Stimulated activated CD8-positive, alpha-beta memory T cell treated with anti-CD3 and anti-CD28 coated beads, Interleukin-7, amount 100 ng/mL, for 1 hour (primary cell): ENCODE data around the gene ITGB7.
A peak's percentile ranks its signal among the peaks of the same experiment; 100 is the strongest.

Source experiments
- DNase-seq, 2 donors: peaks; one replicate each; pipeline ENCODE4 v3.0.0-alpha.2; 2020; ENCODE audit warnings: low read depth in 2 of 2

ITGB7 gene, protein sequence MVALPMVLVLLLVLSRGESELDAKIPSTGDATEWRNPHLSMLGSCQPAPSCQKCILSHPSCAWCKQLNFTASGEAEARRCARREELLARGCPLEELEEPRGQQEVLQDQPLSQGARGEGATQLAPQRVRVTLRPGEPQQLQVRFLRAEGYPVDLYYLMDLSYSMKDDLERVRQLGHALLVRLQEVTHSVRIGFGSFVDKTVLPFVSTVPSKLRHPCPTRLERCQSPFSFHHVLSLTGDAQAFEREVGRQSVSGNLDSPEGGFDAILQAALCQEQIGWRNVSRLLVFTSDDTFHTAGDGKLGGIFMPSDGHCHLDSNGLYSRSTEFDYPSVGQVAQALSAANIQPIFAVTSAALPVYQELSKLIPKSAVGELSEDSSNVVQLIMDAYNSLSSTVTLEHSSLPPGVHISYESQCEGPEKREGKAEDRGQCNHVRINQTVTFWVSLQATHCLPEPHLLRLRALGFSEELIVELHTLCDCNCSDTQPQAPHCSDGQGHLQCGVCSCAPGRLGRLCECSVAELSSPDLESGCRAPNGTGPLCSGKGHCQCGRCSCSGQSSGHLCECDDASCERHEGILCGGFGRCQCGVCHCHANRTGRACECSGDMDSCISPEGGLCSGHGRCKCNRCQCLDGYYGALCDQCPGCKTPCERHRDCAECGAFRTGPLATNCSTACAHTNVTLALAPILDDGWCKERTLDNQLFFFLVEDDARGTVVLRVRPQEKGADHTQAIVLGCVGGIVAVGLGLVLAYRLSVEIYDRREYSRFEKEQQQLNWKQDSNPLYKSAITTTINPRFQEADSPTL

DNA sequence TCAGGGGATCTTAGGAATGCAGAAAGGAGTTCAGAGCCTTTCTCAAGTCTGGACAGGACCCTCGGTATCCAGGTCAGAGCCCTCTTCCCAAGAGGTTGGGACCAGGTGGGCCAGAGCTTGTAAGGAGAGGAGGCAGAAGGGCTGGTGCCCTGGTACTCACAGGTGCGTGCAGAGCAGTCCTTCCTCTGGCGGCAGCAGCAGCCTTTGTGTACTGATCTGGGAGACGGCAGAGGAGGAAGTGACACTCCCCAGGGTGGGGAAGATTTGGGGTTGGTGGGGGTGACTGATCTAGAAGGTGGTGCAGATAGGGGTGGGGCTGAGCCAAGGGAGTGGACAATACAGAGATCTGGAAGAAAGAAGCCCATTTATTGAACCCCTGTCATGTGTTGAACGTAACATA is at the start of gene ITGB7:
TSS of gene ITGB7 (minus strand) at position 210 of the 400 bp plus-strand sequence. CDS start 6,808 bp downstream, outside the sequence.
- peak; percentile 29 to 43 for DNase-seq

DNA sequence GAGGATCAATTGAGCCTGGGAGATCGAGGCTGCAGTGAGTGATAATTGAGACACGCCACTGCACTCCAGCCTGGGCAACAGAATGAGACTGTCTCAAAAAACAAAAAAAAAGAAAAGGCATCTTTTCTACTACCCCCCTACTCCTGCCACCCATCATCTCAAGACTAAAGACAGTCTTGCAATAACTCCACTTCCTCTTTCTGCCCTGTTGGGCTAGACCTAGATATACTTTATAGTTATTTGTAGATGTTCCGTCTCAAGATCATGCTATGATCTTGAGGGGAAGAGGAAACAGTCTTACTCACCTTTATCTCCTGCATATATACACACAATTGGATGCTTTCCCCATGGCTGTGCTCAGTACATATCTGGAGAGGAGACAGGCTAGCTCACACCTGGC is 48.9 kb upstream of the ITGB7 start:
- DNase-seq, result no peak

DNA sequence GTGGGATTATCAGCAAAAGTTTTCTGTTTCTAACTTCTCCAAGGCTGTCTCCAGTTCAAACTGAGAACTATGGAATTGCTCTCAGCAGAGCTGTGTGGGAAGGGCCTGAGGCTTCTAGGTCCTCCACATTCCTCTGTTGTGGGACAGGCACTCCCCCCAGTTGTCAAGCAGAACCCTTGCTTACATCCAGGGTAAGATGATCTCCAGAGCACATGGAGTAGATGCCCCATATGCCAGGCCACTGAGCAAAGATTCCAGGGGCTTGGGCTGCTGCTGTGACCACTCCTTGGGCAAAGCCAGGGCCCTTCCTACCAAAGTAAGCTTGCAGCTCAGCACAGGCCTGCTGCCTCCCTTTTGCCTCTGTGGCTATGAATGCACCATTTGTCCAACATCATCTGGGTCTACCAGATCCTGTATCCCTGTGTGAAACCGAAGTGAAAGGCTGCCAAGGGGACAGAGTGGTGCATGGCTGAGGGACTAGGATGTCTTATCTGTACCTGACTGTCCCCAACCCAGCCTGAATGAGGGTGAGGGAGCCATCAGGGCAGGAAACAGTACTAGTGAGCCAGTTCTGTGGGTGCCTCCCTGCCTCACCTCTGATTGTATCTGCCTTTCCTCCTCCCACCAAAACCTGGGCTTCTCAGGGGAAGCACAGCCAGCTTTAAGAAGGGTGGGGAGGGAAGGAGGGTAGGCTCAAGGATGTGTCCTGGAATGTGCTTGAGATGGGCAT is 47.9 kb upstream of the ITGB7 start:
- DNase-seq, result no peak

DNA sequence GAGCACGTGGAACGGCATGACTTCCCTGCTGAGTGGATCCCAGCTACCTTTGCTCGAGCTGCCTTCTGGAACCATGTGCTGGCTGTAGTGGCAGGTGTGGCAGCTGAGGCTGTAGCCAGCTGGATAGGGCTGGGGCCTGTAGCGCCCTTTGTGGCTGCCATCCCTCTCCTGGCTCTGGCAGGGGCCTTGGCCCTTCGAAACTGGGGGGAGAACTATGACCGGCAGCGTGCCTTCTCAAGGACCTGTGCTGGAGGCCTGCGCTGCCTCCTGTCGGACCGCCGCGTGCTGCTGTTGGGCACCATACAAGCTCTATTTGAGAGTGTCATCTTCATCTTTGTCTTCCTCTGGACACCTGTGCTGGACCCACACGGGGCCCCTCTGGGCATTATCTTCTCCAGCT is 46.2 kb upstream of the ITGB7 start:
- no peak for DNase-seq

DNA sequence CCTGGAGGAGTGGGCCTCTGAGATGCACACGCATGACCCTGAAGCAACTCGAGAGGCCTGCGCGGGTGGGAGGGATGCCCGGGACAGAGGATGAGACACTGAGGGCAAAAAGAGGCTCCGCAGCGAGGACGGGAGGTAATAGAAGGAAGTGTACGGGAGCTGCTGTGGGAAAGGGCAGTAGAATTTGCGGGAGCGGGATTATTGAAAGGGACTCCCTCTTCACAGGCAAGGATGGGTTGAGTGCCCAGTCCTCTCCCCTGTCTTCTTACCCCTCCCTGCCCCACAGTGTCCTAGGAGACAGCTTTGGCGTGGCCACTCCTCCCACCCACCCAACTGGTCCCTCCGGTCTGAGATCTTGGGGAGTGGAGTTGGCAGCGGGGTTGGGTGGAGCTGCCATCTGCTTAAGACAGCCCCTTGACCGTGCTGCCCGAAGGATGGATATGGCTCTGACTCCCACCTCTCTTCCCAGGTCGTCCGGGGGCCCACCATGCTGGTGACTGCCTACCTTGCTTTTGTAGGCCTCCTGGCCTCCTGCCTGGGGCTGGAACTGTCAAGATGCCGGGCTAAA is 45.4 kb upstream of the ITGB7 start:
- no peak for DNase-seq

DNA sequence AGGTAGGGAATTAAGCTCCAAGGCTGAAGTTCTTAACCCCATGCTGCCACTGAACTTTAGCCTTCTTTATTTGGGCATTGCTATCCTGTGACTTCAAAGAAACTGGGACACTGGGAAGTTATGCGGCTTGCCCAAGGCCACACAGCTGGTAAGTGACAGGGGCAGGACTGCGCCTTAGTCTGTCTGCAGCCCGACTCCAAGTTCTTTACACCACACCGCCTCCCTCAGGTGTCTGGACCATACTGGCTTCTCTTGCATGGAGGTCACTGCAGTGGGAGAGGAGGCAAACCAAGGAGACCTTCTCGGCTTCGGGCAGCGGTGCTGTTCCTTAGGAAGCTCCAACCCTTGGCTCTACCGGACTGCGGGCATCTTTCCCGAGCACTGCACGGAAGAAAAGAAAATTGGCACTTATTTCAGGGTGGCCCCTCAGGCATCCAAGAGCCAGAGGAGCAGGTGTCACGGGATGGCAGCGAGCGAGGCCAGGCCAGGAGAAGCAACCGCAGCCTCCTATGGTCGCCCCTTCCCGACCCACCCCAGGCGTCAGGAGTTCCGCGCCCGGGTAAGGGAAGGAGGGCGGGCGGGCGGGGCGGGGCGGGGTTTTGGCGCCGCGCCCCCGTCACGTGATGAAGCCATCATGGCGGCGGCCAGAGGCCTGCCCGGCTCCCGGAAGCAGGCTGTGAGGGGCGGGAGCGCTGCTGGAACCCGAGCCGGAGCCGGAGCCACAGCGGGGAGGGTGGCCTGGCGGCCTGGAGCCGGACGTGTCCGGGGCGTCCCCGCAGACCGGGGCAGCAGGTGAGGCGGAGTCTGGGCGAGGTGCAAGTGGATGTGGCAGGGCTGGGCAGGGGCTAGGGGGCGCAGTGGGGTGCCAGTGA is 44.7 kb upstream of the ITGB7 start:
- peak; percentile 32 to 44 for DNase-seq

DNA sequence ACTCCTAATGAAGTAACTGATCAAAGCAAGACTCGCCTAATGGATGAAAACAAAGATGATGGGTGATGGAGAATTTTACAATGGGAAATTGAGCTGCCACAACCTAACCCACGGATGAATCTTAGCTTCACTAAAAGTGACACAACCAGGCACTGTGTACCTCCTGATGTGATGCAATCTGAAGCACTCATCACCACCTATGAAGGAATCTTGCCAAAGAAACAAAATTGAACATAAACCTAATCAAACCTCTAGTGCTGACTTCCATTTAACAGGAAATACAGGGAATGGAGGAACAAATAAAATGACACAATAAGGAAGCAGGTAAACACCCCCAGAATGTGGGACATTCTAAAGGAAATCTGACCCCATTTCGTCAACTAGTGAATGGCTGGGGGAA is 38.2 kb upstream of the ITGB7 start:
- DNase-seq, result no peak

DNA sequence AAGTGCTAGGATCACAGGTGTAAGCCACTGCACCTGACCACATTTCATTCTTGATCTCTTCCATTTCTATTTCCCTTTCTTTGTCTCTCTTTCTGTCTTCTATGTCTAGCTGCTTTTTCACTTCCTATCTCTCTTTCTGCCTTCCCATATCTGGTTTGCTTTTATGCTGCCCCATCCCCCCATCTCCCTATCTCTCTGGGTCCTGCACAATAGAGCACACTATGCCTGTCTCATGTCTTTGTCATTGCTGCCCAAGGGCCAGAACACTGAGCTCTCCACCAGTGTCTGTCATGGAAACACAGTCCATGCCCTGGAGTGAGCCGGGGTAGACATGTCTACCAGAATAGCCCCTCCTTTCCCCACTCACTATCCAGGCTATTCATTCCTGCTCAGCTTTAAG is 37.3 kb upstream of the ITGB7 start:
- no peak for DNase-seq

DNA sequence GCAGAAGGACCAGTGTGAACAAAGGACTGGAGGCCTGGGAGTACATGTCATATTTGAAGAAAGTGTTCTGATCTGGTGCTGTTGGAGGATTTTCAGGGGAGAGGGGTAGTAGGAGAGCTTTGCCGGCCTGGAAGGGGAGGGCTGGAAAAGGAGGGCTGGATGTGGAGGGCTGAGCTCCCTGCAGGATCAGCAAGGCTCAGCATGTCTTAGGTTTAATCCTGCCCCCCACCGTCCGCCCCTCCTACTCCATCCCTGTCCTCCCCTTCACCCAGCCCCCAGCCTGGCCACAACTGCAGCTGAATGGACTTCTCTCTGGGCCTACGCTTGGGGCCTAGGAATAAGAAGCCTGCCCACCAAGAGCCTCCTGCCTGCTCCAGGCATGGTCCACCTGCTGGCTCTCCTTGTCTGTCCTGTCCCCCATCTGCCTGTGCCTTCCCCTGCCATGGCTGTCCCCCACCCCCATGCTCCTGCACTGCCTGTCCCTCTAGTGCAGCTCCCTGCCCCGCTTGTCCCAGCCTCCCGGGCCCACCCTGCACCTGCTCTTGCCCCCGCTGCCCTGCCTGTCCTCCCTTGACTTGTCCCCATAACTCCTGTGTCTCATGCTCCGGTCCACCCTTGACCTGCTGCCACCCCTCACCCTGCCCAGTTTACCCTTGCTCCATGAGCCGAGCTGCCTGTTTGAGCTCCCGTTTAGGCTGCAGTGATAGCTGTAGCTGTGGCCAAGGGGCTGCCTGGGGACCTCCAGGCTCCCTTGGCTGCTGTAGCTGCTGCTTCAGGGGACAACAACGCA is 34.8 kb upstream of the ITGB7 start:
- DNase-seq, result no peak

DNA sequence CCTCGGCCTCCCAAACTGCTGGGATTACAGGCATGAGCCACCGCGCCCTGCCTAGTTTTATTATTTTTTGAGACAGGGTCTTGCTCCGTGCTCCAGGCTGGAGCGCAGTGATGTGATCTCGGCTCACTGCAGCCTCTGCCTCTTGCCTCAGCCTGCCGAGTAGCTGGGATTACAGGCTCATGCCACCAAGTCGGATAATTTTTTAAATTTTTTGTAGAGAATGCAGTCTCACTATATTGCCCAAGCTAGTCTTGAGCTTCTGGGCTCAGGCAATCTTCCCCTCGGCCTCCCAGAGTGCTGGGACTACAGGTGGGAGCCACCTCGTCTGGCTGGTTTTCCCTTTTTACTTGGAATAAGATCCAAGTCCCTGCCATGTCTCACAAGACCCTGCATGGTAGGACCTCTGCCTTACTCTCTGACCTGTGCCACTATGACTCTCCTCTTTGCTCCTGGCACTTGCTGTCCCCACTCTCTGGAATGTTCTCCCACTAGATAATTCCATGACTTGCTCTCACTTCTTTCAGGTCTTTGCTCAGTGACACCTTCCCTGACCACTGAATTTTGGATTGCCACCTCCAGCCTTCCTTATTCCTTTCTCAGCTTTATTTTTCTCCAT is 32.7 kb upstream of the ITGB7 start:
- no peak for DNase-seq

DNA sequence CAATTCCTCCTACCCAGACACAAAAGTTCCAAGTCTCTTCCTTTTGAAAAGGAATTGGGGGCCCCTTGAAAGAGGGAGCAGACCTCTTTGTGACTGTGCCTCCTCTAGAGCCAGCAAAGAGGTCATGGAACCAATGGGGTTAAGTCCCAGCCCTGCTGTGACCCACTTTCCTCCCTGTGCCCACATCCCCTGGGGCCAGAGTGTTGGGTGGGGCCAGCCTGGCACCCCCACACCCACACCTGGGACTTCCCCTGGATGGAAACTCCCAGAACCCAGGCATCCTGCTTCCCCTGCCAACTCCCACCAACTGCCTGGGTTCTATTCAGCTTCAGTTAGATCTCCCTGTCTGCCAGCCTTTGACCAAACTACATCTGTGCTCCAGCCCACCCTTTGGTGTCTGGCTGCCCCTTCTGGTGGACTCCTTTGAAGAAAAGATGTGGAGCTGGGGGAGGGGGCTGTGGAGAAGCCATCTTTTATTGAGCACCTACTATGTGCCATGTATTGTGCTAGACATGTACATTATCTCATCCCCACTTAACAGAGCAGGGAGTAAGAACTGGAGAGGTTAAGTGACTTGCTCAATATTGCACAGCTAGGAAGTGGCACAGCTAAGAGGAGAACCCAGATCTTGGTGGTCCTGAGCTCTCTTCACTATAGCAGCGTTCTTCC is 29.5 kb upstream of the ITGB7 start:
- DNase-seq, result no peak

DNA sequence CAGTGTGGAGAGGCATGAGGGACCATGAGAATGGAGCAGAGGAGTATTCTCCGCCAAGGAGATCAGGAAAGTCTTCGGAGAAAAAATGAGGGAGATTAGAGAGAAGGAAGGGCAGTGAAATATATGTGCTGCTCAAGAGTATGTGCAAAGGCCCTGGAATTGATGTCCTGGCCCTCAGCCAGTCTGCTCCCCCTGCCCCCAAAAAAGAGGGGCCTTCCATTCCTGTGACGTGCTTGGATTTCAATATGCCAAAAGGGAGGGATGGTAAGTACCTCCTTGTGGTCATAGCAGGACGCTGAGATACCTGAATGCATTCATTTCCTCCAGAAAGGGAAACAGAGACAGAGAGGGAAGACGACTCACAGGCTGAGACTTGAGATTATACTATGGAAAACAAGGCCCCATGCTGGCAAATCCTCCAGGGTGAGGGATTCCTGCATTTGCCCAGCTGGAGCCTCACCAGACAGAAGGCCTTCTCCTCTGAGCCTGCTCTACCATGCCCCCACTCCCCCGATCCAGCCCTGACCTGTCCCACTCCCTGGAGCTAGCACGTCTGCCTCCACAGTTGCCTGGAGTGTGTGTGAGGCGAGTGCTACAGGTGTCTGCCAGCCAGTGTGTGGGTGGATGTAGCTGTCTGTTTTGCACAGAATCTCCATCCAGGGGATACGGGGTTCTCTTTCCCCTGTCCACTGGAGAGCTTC is 28.8 kb upstream of the ITGB7 start:
- DNase-seq, result no peak

DNA sequence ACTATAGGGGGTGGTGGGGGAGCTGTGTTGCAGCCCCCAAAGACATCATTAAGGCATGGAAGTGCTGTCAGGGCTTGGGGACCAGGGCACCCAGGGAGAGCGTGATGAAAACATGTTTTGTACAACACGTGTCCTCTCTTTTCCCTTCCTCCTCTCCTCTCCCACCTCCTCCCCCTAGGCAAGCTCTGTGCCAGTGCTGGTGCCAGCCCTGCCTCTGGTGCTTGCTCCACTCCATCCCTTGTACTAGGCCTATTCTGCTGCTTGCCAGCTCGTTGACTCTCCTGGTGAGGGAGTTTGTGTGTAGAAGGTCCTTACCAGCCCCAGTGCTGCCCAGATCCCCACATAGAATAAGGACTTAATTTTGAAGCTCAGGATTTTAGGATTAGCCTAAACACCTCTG is 28.1 kb upstream of the ITGB7 start:
- no peak for DNase-seq

DNA sequence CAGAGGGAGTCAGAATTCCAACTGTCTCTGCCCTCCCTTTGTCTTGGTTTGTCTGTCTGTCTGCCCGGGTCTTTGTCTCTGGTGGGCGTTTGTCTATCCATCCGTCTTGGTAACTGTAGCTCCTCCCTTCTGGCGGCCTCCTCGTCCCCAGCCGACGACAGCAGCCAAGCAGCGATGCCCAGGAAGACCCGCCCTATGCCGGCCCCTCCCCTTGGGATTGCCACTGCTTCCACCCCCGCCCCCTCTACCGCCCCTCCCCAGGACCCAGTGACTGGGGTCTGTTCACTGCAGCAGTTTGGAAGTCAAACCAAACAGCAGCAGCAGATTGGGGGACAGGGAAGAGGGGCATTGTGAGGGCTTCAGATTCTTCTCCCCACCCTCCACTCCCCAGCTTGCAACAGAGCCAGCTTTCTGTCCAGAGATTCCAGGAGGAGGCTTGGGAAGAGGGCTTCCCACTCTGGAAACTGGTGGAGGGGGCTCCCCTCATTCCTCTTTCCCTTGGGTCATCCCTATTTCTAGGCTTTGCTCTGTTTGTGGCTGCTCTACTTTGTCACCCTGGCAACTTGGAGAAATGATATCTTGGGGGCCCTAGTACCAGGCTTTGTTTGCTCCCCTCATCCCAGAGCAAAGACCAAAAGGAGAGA is 27.3 kb upstream of the ITGB7 start:
- no peak for DNase-seq

DNA sequence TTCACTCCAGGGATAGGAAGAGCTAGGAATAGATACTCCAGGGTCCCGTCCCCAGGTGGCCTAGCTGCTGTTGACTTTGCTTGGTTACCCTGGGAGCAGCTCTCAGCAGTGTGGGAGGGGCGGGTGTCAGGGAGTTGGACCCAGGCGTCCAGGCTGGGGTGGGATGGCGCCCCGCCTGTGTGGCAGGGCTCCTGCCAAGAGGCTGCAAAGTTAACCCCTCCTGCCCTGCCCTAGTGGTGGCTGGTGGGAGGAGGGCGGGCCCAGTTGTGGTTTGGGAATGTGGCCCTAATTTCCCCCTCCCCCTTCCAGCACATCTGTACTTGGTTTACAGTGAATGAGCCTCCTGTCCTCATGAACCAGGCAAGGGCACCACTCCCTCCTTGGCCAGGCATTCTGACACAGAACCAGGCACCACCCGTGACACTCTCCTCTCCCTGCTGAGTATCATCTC is 26.6 kb upstream of the ITGB7 start:
- DNase-seq, result no peak

DNA sequence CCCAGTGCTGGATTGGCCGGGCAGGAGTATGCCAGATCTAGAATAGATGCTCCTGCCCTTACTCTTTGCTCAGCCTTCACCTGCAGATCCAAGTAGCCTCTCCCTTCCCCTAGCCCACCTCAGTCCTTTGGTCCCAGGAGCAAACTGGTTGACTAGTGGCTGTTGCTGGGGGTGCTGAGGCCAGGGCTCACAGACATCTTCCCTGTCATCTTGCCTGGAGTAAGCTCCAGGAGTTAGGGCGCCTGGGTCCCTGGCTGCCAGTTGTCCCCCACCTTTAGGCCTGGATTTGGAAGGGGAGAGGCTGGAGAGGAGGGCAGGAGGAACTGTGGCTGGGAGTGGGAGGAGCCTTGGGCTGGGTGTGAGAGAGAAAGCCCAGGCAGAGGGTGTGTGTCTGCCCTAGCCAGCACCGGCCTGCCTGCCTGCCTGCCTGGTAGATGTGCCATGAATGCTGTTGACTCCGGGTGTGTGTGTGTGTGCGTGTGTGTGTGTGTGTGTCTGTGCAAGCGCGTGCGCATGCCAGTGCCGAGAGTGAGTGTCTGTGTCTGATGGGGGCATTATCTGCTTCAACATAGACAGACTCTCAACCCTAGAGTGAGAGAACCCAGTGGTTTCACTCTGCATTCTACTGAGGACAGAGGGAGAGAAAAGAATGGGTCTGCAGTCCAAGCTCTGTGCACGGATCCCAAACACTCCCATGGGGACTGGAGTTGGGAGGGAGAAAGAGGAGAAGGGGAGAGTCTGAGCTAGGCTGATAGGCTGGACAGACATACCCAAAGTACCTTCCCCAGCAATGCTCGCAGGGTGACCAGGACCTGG is 25.8 kb upstream of the ITGB7 start:
- no peak for DNase-seq
